SIG-M5 treated with dmso at 0.1 percent for 504 hours (cell line): Measurements from ENCODE around the gene ADORA2A.

Source experiments
- DNase-seq: peaks from one replicate; lab custom pipeline; 2025; ENCODE audit not compliant: unreplicated experiment; lab: John Stamatoyannopoulos, UW

Gene ADORA2A

DNA sequence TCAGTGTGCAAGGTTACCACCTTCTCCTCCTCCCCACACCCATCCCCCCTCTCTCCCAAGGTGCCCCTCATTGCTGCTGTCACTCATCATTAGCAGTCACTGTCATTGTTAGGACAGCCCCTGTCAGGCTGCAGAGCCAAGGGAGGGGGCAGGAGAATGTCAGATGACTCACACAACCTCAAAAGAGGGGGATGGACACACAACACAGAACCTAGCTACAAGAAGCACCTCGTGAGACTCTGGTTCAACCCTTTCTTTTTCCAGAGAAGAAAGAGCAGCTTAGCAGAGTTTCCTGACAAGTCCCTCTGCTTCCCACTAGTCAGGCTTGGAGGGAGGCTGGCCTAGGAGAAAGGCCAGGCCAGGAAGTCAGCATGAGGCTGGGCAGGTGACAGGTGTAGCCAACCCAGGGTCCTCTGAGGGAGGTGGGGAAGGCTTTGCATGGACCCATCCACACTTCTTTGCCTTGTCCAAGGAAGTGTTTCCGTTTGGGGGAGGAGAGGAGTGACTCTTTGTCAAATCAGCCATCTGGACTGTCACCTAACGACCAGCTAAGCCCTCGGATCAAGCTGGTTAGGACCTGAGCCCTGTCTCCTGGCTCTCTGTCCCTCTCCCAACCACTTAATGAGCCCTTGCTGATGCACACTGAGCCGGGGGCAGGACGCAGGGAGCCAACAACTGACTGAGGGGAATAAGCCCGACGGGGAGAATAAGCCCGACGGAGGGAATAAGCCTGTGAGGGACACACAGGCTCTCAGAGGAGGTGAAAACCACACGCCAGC lies 18.3 kb downstream of the ADORA2A start:
- no peak for DNase-seq

DNA sequence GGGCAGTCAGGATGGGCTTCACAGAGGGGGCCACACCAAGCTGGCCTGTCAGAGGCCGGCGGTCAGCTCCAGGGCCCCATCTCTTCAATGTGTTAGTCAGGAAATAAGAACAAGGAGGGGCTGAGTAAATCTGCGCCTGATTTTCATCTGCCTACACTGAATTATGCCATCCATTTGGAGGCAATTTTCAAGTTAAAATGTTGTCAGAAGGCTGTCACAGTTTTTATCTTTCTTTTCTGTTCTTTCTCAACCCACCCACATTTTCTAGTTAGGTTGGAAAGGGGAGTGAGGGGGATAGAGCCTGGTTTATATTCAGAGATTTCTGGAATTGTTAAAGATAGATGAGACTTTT lies 18.8 kb downstream of the ADORA2A start:
- DNase-seq = no peak

DNA sequence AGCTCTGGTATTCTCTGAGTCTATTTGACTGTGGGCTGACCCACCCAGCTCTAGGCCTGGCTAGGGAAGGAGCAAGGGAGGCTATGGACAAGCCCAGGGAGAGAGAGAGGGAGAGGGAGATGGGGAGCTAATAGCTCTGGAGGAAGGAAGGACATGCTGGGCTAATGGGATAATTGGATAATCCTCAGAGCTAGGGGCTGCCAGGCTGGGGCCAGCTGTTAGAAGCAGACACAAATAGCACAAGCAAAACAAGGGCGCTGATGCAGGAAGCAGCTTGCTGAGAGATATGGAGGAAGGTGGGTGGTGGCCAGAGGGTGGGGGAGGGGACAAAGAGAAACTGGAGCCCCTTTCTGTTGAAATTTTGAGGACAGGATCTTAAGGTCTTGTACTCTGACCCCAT lies 23.2 kb downstream of the ADORA2A start:
- no peak for DNase-seq

DNA sequence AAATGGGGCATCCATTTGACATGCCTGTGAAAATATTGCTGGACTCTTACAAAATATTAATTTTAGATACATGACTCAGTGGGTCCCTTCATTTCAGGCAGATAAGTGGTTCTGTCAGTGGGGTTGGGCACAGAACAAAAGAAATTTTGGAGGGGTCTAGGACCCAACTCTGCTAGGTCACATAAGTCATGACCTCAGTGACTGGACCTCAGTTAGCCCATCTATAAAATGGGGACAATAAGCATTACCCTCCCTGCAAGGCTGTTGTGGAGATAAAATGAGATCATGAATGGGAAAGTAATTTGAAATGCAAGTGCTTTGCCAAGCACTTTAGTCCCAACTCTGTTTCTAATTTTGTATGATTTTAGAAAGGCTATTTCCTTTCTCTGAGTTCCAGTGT lies 23.8 kb downstream of the ADORA2A start:
- no peak for DNase-seq

DNA sequence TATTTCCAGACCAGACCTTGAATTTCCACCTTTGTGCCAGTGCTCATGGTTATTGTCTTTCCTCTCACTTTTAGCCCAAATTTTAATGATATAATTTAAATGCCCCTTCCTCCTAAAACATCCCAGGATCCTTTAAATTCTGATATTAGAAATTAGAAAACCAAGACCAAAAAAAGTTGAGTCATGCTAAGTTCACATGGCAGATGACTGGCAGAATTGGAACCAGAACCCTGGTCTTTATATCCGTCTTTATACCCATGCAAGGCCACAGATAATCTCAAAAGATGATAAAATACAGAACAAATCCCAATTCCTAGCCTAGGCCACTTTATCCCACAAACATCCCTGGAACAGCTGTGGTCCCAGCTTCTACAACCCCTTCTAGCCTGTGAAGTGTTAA lies 26.5 kb downstream of the ADORA2A start:
- no peak for DNase-seq

DNA sequence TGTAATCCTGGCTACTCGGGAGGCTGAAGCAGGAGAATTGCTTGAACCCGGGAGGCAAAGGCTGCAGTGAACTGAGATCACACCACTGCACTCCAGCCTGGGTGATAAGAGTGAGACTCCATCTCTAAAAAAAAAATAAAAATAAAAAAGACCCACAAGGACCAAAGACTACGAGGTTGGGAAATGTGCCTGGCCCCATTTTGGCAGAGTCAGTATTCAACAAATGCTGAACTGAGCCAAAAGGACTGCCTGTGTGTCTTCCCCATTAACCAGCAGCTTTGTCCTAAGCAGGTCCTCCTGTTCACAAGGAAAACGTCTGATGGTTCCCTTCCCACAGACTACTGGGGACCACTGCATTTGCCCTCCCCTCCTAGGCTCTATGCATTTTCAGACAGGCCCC lies 27.6 kb downstream of the ADORA2A start:
- no peak for DNase-seq

DNA sequence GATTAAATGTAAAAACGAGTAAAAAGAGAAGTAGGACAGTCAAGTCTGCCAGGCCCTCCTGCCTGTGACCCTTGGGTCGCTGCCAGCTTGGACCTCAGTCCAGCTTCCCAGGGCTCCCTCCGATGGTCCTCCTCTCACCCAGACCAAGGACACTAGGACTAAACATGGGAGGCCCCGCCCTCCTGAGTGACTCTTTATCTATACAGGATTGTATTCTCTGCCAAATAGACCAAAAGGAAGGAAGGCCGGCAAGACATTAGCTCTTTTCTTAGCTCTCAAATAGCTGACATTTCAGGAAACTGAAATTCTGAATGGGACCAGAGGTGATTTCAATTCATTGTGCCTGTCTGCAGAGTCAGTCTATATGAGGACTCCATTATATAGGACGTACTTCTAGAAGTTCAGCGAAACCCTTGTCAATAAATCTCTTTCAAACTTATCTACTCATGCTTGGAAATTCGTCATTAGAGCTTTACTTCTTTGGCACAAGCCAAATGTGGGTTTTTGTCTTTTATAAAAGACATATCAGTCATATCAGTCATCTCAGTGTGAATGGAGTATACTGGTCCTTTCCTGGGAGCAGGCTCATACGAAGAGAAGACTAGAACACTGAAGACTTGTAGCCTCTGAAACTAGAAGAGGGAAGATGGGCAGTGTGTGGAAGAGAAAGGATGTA lies 28.5 kb downstream of the ADORA2A start:
- DNase-seq = no peak

DNA sequence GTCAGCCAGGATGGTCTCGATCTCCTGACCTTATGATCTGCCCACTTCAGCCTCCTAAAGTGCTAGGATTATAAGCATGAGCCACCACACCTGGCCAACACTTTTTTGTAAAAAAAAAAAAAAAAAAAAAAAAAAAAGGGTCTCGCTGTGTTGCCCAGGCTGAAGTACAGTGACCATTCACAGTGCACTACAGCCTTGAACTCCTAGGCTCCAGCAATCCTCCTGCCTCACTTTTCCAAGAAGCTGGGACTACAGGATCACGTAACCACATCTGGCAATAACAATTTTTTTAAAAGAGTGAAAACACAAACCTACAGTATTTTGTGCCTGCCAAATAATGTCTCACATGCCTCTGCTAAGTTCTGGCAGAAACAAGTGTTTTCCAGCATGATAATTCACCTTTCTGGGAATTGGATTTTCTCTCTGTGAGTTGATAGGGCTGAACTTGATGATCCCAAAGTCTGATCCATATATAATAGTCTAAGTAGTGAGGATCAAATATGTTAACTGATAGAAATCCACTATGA lies 30.6 kb downstream of the ADORA2A start:
- no peak for DNase-seq

DNA sequence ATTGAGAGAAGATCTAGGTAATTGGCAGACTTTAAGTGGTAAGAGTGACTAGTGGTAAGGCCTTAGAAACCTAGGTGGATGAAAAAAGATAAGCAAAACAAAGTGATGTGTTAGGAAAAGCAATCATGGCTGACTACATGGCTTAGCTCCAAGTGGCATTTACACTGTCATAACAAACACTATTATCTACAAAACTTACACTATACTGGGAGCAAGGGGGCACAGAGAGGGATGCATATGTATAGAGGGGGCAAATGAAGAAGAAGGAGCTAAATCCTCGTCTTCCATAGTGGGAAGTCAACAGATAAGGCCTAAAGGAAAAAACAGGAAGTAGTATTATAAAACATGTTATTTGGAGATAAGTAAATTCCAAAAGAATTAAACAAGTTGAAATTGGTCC lies 32.5 kb downstream of the ADORA2A start:
- DNase-seq = no peak

DNA sequence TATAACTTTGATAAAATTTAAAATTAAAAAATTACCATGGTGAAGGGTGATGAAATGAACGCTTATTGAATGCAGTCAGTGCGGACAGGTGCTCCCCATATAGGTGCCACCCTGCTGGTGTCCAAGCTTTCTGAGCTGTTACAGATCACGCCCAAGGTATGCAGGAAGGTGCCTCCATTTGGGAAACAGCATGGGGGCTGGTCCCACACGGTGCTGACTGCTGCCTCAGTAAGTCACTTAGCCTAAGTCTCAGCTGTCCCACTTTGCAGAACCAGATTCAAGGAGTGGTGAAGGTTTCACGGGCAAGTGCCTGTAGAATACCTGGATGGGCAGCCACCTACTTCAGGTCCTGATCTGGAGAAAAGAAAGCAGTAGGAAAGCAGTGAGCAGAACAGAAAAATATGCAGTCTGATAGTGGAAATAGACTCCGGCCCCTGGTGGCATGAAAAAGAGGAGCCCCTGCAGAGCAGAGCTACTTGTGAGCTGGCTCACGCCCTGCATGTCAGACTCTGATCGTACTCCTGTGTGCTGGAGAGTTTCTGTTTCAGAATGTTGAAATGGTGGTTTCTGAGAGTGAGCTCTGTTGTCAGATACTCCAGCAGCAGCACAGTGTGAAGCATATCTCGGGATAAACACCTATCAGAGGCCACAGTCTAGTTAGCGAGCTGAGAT lies 33.2 kb downstream of the ADORA2A start:
- peak; percentile 70 for DNase-seq

DNA sequence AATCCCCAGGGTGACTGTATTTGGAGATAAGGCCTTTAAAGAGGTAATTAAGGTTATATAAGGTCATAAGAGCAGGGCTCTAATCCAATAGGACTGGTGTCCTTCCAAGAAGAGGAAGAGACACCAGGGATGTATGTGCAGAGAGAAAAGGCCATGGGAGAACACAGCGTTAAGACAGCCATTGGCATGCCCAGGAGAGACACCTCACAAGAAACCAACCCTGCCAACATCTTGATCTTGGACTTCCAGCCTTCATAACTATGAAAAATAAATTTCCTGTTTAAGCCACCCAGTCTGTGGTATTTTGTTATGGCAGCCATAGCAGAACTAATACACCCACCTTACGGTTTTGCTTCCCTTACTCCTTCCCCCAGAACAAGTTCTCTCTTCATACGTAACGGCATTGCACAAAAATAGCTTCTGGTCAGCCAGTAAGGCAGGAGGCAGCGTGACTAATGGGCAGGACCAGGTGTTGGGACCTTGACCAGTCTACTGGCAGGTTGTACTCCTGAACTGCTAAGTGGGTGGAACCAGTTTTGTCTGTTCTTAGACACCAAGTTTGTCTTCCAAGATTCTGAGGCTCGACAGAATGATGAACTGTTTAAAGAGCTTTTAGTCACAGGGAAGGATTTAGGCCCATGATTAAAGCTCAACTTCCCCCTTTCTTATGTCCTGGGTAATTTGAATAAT lies 35.8 kb downstream of the ADORA2A start:
- DNase-seq = no peak

DNA sequence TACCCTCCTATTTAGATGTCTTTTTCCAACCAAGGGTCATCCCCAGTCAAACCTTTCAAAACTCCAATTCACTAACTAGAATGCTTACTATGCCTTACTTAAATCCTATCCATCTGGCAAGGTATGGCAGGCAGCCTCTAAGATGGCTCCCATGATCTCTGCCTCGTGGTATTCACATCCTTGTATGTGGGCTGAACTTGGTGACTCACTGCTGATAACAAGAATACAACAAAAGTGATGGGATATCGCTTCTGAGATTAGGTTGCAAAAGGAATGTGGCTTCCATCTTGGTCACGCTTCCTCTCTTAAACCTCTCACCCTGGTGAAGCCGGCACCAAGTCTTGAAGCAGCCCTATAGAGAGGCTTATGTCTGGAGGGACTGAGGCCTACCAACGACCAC lies 38.2 kb downstream of the ADORA2A start:
- no peak for DNase-seq

DNA sequence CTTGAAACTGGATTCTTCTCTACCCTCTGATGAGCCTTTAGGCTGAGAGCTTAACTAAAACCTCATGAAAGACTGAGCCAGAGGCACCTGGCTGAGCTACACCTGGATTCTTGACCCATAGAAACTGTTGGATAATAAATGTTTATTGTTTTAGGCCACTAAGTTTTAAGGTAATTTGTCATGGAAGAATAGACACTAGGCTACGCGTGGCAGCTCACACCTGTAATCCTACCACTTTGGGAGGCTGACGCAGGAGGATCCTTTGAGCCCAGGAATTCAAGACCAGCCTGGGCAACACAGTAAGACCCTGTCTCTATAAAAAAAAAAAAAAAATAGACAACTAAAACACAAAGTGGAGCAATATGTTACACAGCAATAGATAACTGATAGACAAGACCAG lies 38.6 kb downstream of the ADORA2A start:
- no peak for DNase-seq

DNA sequence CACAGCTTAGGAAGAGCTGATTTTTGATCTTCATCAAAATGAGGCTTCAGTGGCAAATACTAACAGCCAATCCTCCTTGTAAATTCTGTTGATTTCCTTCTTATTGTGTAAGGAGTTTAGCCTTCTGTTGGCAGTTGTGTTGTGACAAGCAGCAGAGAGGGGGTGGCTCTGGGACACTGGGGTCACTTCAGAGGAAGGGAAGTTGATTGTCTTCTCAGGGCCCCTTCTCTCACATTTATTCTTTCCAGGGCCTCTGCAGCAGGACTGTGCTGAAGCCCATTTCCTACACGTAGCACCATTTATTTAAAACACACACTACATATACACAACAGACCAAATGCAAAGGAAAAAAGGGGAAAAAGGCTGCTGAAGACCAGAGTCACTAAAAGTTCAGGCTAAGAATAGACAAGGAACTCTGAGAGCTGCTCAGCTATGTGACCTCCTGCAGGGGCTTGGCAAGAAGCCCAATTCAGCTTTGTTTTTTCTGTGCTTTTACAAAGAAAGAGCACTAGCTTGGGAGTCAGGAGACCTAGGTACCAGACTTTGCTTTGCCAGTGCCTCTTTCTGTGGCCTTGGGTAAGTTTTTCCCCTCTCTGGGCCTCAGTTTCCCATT lies 39.4 kb downstream of the ADORA2A start:
- peak; percentile 96 for DNase-seq

DNA sequence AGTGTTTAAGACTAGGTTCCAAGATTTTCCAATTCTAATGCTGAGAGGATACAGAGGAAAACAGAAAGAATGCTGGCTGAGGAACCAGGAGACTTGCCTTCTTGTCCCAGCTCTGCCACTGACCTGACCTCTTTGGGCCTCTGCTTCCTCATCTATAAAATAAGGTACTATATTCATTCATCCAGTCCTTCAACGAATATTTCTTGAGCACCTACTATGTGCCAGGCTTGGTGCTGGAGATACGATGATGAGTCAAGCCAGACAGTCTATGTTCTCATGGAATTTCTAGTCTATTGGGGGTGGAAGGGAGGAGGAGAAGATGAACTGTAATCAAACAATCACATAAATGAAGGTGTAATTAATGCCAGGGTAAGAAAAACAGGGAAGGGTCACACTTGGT lies 39.9 kb downstream of the ADORA2A start:
- DNase-seq = no peak

DNA sequence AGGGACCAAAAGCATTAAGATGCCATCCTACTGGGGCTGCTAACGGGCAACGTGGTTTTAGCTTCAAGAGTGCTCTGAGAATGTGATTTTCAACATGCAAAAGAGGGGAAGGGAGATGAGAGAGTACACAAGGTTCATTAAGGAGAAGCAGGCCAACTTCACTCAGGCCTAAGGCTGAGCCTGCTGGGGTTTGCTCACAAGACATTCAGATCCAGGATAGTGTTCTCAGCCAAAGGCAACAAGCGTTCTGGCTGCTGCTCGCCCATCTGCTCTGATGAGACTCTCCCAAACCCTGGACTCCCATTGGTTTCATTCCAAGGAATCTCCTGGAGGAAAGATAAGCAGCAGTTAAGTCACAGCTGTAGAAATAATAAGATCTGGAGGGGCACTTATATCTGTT lies 44.2 kb downstream of the ADORA2A start:
- no peak for DNase-seq

DNA sequence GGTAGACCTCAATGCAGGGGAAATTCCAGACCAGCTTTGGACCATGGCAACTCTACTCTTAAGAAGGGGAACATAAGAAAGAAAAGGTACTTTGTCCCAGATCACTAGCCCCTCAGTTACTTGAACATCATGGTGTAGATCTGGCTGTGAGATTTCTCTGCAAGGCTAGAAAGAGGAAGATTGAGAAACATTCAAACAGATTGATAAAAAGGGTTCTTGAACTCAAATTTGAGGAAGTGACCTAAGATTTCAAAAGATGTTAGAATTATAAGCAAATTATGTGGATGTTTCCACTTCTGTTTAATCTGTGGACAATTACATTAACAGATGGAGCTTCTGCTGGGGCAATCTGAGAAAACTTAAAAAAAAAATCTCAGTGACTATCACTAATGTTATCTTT lies 45.9 kb downstream of the ADORA2A start:
- peak; percentile 96 for DNase-seq

DNA sequence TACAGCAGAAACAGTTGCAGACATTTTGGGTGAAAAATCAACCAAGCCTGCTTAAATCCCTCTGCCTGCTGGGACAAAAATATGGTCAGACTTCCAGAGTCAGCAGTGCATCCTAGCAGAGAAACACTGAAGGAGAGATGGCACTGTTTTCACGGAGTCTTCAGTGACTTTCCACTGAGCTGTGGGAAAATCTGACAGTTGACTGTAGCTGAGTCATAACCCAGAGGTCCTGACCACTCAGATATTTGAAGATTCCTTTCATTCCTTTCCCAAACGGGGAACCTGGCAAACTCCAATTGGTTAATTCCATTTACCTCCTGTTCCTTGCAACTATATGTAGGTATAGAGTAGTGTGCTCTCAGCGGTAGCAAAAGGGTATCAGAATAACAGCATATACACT lies 46.8 kb downstream of the ADORA2A start:
- no peak for DNase-seq

DNA sequence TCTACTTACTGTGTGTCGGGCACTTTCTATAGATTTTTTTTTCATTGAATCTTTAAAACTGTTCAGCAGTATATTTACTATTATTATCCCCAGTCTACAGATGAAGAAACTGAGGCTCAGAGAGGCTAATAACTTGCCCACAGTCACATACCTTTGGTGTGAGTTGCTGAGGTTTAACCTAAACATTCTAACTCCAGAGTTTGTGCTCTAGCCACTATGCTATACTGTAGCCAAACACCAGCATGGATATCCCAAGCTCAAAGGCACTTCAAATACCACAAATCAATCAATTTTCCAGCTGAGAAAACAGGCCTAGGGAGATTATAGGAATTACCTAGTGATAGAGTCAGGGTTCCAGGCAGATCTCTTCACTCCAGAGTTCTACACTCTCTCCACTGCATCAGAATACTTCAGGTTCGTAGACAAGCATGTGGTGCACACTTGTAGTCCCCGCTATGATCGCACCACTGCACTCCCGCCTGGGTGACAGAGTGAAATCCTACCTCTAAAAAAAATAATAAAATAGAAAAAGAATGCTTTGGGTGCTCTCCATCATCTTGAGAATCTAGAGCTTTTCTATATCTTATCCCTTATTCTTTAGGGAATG lies 47.4 kb downstream of the ADORA2A start:
- DNase-seq = no peak

DNA sequence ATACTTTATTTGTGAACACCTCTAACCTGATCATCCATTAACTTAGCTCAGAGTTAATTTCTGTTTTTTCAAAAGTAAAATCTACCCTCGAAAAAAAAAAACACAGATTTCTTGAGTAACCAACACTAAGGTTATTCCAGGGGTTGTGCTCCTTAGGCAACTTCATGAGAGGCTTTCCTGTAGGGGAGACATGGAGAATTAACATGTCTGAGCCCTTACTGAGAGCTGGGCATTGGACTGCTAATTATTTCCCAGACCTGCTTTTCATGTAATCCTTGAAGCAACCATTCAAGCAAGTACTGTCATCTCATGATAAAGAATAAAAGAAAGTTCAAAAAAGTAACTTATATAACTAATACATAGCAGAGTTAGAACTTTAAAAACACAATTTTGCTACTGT lies 54.2 kb downstream of the ADORA2A start:
- no peak for DNase-seq

DNA sequence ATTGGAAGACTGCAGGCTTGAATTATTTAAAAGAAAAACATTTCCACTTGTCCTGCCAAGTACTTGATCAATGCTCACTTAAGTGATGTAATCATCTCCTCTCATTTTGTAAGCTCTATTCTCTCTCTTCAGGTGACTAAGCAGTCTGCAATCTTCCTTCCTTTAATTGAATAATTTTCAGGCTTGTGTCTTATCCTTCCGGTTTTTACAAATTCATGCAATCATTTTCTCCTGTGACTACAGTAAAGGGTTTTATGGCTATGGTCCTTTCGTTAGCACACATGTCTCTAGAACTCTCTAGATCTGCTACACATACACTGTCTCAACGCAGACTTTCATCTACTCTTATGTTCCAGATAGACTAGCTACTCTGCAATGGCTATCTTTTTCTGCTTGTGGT lies 55.2 kb downstream of the ADORA2A start:
- DNase-seq = peak; percentile 95
